Osteocyte (in vitro differentiated cells): ENCODE measurements around the gene ZNF197. TPM values are rescaled to one million over a fixed set of nuclear protein-coding genes. Genes with fewer than 3 reads are reported as not detected.

Source experiments
- total RNA-seq: library from RNA; stranded (reverse); gene quantifications from 2 replicates; pipeline ENCODE4 v1.2.1, GENCODE V29; 2021

Gene ZNF197
- total RNA-seq, 1 donor from 2014 or later = 21.9 TPM

Other genes with a start within 250 kb of the ZNF197 start
- 26.1 and 28.2 TPM in 2 replicates for gene ZNF445, start 147.4 kb upstream of the ZNF197 start, total RNA-seq
- 7.4 TPM in 2 replicates for gene ZKSCAN7, start 69.8 kb upstream of the ZNF197 start, total RNA-seq
- gene ZNF660, start 40.1 kb upstream of the ZNF197 start, total RNA-seq = 6.7 and 11.2 TPM in 2 replicates
- 13.7 and 13.9 TPM in 2 replicates for gene ZNF35, start 23.7 kb downstream of the ZNF197 start, total RNA-seq
- gene ZNF502, start 87.6 kb downstream of the ZNF197 start, total RNA-seq = not detected in 2 replicates
- 4.0 and 4.9 TPM in 2 replicates for gene ZNF501, start 104.6 kb downstream of the ZNF197 start, total RNA-seq
- 32.5 and 35.1 TPM in 2 replicates for gene KIAA1143, start 136.6 kb downstream of the ZNF197 start, total RNA-seq
- 2.7 and 3.1 TPM in 2 replicates for gene KIF15, start 136.8 kb downstream of the ZNF197 start, total RNA-seq
- 18.9 and 19.4 TPM in 2 replicates for gene TMEM42, start 236.9 kb downstream of the ZNF197 start, total RNA-seq
- 0.26 TPM in 1 of 2 replicates, not detected in the other for gene TGM4, start 249.6 kb downstream of the ZNF197 start, total RNA-seq